ENCODE data around the gene EFEMP2.

GRCh38 chr11:65861533-65862183 is 10.9 kb downstream of the EFEMP2 start:
- TF ChIP-seq CTCF (IDR thresholded peaks at IDR 0.05): no peak
- no peak for TF ChIP-seq POLR2A (IDR thresholded peaks at IDR 0.05)
